ENCODE results near the gene CCBE1. TPM values are rescaled to one million over a fixed set of nuclear protein-coding genes. Genes with fewer than 3 reads are reported as not detected.

The CCBE1 gene
- total RNA-seq, 2 donors from 2014 or later, result 1.00 to 2.9 TPM

DNA sequence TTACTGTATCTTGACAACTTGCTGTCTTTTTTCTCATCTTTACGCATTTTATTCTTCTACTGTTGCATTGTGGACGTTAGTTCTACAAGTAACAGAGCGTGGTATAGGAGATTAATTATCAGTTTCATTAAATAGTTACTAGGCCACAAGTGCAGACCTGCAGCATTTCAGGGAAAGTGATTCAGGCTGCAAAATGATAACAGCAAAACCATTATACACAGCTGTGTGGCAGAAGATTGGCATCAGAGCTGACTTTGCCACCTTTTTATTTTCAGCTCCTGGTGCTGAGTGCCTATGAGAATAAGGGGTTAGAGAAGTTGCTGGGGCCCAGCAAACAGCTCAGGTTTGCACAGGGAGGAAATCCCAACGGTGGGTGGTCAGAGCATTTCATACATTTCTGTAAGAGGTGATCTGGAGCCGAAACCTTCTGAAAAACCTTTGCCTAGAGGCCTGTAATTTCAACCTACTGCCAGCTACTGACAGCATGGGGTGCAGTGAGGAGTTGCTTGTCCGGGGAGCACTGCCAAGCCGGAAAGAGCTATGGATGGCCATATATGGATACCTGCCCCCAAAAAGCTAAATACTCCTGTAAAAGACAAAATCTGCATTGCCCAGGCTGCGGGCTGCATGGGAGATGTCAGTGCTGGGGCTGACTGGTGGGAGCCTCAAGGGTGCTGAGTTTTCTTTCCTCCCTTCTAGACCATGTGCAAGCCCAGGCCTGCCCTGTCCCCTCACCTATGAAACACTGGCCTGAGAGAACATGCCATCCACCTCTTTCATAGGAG lies 2.7 kb upstream of the CCBE1 start:
- Mint-ChIP-seq H3K9me3 (no peaks in the 10 kb centered on the region), H3K4me3 (no peak overlapping the region), H3K27me3 (ENCODE audit: insufficient read depth) (peaks cover 60% of the 10 kb centered on the region), H3K27ac (no peak overlapping the region), H3K4me1 (peaks cover 45% of the 10 kb centered on the region), H3K36me3 (ENCODE audit: low read depth) (no peaks in the 10 kb centered on the region)
- Histone ChIP-seq H3K9me3 (ENCODE audit: control insufficient read depth, low read length) (no peaks in the 10 kb centered on the region), H3K27ac (ENCODE audit: low read depth, low read length) (no peak overlapping the region), H3K4me1 (ENCODE audit: control insufficient read depth, insufficient read depth, low read length) (peaks cover 13% of the 10 kb centered on the region), H3K9ac (ENCODE audit: extremely low read depth, low read length, poor library complexity, severe bottlenecking) (no peak overlapping the region), H3K36me3 (ENCODE audit: control insufficient read depth, insufficient read depth, low read length) (no peaks in the 10 kb centered on the region), H3K27me3 (ENCODE audit: control insufficient read depth, insufficient read depth, low read length, poor library complexity, severe bottlenecking) (peaks cover 38% of the 10 kb centered on the region), H3K4me3 (ENCODE audit: low read length) (no peak overlapping the region)
- TF ChIP-seq, protein P1, sequence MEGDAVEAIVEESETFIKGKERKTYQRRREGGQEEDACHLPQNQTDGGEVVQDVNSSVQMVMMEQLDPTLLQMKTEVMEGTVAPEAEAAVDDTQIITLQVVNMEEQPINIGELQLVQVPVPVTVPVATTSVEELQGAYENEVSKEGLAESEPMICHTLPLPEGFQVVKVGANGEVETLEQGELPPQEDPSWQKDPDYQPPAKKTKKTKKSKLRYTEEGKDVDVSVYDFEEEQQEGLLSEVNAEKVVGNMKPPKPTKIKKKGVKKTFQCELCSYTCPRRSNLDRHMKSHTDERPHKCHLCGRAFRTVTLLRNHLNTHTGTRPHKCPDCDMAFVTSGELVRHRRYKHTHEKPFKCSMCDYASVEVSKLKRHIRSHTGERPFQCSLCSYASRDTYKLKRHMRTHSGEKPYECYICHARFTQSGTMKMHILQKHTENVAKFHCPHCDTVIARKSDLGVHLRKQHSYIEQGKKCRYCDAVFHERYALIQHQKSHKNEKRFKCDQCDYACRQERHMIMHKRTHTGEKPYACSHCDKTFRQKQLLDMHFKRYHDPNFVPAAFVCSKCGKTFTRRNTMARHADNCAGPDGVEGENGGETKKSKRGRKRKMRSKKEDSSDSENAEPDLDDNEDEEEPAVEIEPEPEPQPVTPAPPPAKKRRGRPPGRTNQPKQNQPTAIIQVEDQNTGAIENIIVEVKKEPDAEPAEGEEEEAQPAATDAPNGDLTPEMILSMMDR (conservative IDR thresholded peaks at IDR 0.05), result no peak
- WGBS, 2 experiments (ENCODE audit: insufficient coverage in 1 of 2, insufficient read length in 1 of 2), result 80 to 84% methylated on average over 3 to 8 of the region's 8 CpGs
- no peak for DNase-seq

DNA sequence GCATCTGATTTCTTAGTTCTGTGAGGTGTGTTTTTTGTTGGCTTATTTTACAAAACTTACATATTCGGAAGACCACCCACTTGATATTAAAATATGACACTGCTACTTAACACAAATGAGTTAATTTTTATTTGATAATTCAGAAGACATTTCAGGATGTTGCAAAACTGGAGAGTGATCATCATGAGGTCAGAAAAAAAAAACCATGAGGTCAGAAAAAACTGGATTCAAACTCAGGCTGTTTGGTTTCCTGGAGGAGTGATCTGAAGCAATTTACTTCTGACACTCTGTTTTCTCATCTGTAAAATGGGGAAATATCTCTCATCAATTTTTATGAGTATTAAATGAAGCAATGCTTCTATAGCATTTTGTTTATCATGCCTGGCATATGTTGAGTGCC lies 1.8 kb upstream of the CCBE1 start:
- H3K27me3 ChIP-seq (ENCODE audit: control insufficient read depth, insufficient read depth, low read length, poor library complexity, severe bottlenecking), result peaks cover 46% of the 10 kb centered on the region
- H3K9ac ChIP-seq (ENCODE audit: extremely low read depth, low read length, poor library complexity, severe bottlenecking), result no peak overlapping the region
- Mint-ChIP-seq H3K36me3 (ENCODE audit: low read depth) (no peaks in the 10 kb centered on the region), H3K27me3 (ENCODE audit: insufficient read depth) (peaks cover 69% of the 10 kb centered on the region), H3K4me1 (peaks cover 49% of the 10 kb centered on the region), H3K9me3 (no peaks in the 10 kb centered on the region), H3K4me3 (no peak overlapping the region), H3K27ac (no peak overlapping the region)
- H3K9me3 ChIP-seq (ENCODE audit: control insufficient read depth, low read length), result no peaks in the 10 kb centered on the region
- TF ChIP-seq, protein P1 (conservative IDR thresholded peaks at IDR 0.05), result no peak
- peaks cover 15% of the 10 kb centered on the region for H3K4me1 ChIP-seq (ENCODE audit: control insufficient read depth, insufficient read depth, low read length)
- no peaks in the 10 kb centered on the region for H3K36me3 ChIP-seq (ENCODE audit: control insufficient read depth, insufficient read depth, low read length)
- H3K4me3 ChIP-seq (ENCODE audit: low read length), result no peak overlapping the region
- DNase-seq, result no peak
- WGBS, 2 experiments (ENCODE audit: insufficient coverage in 1 of 2, insufficient read length in 1 of 2), result no CpG with 5 or more reads among the region's 1 CpG
- H3K27ac ChIP-seq (ENCODE audit: low read depth, low read length), result no peak overlapping the region

DNA sequence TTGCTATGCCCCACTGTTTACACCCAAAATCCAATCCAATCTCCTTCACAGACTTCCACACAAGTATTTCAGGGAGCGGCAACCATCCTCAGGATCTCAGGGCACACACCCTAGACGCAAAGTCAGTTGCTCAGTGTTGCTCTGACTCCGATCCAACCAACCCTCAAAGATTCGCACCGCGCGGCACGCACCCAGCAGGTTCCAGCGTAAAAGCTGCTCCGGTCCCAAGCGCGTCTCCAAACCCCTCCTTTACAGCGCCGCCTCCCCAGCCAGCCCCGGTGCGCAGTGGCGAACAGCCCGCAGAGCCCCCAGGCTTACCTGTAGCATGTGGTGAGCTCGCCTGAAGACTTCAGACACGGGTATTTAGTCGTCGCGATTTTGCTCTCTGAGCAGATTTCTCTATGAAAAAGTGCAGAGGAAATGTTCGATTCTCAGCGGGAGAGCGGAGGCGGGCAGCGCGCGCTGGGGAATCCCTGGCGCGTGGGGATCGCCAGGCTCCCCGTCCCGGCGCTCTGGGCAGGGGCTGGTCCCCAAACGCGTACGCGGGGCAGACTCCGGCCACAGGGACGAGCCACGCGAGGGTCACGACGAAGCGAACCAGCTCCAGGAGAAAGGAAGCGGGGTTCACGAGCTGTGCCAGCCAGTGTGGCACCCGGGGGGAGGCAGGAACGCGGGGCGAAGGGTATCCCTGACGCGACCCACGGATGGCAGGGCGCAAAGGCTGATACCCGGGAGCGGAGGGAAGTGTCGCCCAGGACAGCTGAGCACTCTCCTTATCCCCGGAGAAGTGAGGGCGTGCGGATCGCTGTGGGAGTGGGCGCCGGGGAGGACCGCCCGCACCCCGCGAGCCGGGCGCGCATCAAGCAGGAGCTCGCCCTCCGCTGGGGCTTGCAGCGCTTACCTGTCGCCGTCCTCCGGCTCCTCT lies 650 bp downstream of the CCBE1 start:
- peaks cover 46% of the 10 kb centered on the region for H3K27me3 ChIP-seq (ENCODE audit: control insufficient read depth, insufficient read depth, low read length, poor library complexity, severe bottlenecking)
- peaks cover 46% of the 10 kb centered on the region for H3K4me1 Mint-ChIP-seq
- TF ChIP-seq, protein P1 (conservative IDR thresholded peaks at IDR 0.05), result no peak
- H3K27ac Mint-ChIP-seq, result no peak overlapping the region
- H3K9me3 ChIP-seq (ENCODE audit: control insufficient read depth, low read length), result no peaks in the 10 kb centered on the region
- no peak overlapping the region for H3K9ac ChIP-seq (ENCODE audit: extremely low read depth, low read length, poor library complexity, severe bottlenecking)
- WGBS, 2 experiments (ENCODE audit: insufficient coverage in 1 of 2, insufficient read length in 1 of 2), result 1 to 2% methylated on average over 27 to 79 of the region's 79 CpGs
- DNase-seq, result peak; percentile 88
- H3K4me3 Mint-ChIP-seq, result peak overlapping the region; percentile 48
- peaks cover 16% of the 10 kb centered on the region for H3K4me1 ChIP-seq (ENCODE audit: control insufficient read depth, insufficient read depth, low read length)
- H3K36me3 ChIP-seq (ENCODE audit: control insufficient read depth, insufficient read depth, low read length), result no peaks in the 10 kb centered on the region
- peak overlapping the region; percentile 78 for H3K4me3 ChIP-seq (ENCODE audit: low read length)
- H3K27ac ChIP-seq (ENCODE audit: low read depth, low read length), result no peak overlapping the region
- peaks cover 88% of the 10 kb centered on the region for H3K27me3 Mint-ChIP-seq (ENCODE audit: insufficient read depth)
- H3K36me3 Mint-ChIP-seq (ENCODE audit: low read depth), result no peaks in the 10 kb centered on the region
- no peaks in the 10 kb centered on the region for H3K9me3 Mint-ChIP-seq

Measured in endodermal cell (in vitro differentiated cells).